GM12873 (cell line): ENCODE data around the gene IL2RA.

ENCODE experiments used
- CTCF ChIP-seq: IDR thresholded peaks from 2 replicates; pipeline ENCODE4 v1.5.1; 2012; ENCODE audit warnings: low read depth, mild to moderate bottlenecking, moderate library complexity, low read length, control low read depth; ENCODE audit not compliant: insufficient read depth; ENCODE audit errors: missing control alignments

Gene IL2RA

DNA sequence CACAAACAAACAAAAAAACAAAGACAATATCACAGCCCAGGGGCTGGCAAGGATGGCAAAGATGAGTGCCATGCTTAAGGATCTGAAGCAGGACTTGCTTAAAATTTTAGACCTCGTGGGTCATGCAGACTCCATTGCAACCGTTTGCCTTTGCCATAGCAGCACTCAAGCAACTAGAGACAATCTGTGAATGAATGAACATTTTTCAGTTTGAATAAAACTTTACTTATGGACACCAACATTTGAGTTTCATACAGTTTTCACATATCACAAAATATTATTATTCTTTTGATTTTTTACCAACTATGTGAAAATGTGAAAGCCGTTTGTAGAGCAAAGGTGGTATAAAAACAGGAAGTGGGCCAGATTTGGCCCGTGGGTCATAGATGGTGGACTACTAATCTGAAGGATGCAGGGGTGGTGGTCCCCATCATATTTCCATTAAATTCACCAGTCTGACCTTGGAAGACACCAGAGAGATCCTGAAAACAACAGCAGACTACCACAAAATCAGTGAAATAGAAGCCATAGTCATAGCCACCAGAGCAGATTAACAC, 18.3 kb upstream of the IL2RA start:
- TF ChIP-seq CTCF = no peak

GRCh38 chr10:6079044-6079443, 16.9 kb upstream of the IL2RA start:
- no peak for TF ChIP-seq CTCF

- TF ChIP-seq CTCF = no peak
Measured at GRCh38 chr10:6077071-6077675, 15.0 kb upstream of the IL2RA start.

- TF ChIP-seq CTCF = no peak
Measured at GRCh38 chr10:6074489-6075301, 12.5 kb upstream of the IL2RA start.

DNA sequence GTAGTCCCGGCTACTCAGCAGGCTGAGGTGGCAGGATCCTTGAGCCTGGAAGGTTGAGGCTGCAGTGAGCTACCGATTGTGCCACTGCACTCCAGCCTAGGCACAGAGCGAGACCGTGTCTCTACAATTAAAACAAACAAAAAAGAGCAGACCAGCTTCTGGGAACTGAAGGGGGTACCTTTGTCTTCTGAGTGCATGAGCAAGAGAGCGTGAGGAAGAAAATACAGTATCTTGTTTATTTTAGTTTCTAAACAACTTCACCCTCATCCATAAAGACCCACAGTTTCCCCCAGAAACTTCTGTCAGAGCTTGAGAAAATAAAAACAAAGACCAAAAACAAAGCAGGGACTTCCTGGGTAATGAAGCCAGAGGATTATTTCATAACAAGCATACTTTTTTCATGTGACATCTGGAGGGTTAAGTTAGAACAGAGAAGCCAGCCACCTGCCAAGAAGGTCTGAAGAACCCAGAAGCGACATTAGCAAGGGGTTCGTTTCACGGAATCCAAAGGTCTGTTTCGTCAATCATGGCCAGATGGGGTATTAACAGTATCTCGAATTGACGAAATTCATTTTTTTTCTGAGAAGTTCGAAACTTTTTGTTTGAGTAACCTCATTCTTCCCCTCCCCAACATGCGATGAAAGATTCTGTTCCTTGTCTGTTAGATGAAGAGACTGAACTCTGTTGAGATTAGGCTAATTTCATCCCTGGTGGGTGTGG, 10.2 kb upstream of the IL2RA start:
- no peak for TF ChIP-seq CTCF

DNA sequence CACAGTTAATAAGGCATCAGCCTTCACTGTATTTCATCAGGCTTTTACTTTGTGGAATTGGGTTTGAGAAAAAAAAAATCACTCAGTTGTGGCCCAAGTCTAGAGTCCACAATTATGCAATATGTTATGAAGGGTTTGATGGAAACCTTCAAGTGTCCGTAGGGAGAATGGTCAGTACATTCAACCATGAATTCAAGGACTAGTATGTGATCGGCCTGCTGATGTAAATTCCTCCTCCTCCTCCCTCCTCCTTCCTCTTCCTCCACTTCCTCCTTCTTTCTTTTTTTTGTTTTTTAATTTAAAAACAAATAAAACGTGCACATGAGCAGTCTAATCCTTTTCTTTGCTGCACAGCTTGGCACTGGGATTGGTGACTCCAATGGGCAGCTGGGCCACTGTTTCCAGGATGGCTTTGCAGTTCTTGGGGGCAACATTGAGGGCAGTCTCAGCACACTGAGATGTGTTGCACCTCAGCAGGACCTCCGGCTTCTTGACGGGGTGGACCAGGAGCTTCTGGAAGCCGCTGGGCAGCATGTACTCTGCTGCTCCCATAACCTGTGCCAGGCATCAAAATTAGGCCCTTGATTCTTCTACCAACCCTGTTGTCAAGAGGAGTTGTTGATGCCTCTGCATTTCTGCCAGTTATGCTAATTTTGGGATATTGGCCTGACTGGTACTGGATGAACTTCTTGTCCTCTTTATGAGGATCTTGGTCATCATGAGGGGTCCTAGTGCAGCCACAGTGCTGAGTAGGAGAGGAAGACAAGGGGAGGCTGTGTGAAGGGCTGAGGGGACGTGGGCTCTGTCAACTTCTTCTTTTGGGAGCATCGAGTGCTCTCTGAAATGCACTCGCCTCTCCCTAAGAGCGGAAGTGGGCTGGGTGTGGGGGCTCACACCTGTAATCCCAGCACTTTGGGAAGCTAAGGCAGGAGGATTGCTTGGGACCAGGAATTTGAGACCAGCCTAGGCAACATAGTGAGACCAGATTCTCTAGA, 9.3 kb upstream of the IL2RA start:
- TF ChIP-seq CTCF = no peak
